NCI-H2171 (cell line): ENCODE measurements around the gene APOA4.
"Not testable (repeated sequence)": the region's sequence is repeated elsewhere in the genome, so short reads cannot be mapped to it uniquely, and the experiment has no call there.

Experiments used
- DNase-seq: peaks from one replicate; lab custom pipeline; 2025; lab: John Stamatoyannopoulos, UW

Gene APOA4

DNA sequence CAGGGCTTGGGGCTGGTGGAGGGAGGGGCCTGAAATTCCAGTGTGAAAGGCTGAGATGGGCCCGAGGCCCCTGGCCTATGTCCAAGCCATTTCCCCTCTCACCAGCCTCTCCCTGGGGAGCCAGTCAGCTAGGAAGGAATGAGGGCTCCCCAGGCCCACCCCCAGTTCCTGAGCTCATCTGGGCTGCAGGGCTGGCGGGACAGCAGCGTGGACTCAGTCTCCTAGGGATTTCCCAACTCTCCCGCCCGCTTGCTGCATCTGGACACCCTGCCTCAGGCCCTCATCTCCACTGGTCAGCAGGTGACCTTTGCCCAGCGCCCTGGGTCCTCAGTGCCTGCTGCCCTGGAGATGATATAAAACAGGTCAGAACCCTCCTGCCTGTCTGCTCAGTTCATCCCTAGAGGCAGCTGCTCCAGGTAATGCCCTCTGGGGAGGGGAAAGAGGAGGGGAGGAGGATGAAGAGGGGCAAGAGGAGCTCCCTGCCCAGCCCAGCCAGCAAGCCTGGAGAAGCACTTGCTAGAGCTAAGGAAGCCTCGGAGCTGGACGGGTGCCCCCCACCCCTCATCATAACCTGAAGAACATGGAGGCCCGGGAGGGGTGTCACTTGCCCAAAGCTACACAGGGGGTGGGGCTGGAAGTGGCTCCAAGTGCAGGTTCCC, 6.5 kb upstream of the APOA4 start, which contains the start of gene APOC3:
Gene APOC3, plus strand, starts transcription at position 383 of the 659 bp plus-strand sequence. CDS start 676 bp downstream, outside the sequence.
- DNase-seq: no peak

DNA sequence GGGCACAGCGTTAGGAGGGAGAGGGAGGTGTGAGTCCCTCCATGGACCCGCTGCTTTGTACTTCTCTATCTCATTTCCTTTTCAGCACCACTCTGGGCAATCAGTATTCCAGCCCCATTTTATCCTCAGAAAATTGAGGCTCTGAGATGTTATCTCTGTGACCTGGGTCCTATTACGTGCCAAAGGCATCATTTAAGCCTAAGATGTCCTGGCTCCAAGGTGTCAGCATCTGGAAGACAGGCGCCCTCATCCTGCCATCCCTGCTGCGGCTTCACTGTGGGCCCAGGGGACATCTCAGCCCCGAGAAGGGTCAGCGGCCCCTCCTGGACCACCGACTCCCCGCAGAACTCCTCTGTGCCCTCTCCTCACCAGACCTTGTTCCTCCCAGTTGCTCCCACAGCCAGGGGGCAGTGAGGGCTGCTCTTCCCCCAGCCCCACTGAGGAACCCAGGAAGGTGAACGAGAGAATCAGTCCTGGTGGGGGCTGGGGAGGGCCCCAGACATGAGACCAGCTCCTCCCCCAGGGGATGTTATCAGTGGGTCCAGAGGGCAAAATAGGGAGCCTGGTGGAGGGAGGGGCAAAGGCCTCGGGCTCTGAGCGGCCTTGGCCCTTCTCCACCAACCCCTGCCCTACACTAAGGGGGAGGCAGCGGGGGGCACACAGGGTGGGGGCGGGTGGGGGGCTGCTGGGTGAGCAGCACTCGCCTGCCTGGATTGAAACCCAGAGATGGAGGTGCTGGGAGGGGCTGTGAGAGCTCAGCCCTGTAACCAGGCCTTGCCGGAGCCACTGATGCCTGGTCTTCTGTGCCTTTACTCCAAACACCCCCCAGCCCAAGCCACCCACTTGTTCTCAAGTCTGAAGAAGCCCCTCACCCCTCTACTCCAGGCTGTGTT, 5.8 kb upstream of the APOA4 start:
- DNase-seq: no peak

DNA sequence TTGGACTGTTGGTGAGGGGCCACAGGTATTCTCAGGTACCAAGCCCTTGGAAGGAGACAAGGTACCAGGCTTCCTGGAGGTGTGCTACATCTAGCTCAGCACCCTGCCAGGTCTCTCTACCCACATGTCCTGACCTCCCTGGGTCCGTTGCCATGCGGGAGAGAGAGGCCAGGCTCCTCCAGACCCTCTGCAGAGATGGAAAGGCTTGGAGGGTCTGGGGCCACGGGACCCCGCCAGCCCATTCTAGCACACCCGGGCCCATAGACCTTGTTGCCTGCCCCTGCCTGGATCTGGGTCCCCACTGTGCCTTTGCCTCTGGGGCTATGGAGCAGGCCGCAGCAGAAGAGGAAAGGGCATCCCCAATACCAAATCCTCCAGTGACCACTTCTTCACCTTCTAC, 4.4 kb upstream of the APOA4 start:
- DNase-seq: no peak

DNA sequence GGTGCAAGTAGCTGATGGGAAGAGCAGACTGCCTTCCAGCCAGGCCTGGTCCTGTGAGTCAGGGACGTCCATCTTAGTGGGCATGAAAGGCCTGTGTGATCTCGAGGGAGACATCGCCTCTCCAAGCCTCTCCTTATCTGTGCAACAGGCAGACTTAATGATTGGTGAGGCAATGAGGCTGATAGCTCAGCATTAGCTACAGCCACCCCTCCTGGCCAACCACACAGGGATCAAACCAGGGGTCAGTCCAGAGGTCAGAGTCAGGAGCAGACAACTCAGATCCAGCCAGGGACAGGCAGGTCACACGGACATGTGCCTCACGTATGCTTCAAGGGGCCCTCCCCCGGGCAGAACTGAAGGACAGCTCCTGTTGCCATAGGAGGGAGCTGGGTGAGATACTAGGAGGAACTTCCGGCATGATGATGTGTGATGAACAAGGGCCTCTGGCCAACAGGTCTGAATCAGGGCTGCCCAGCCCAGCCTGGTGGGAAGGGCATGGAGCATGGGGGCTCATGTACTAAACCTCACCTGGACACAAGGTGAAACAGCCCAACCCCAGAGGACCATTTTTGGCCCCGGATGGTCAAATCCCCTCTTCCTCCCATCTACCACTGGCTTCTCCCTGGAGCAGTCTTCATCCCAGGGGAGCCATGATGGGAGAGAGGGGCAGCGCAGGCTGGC, 3.8 kb upstream of the APOA4 start:
- no peak for DNase-seq

DNA sequence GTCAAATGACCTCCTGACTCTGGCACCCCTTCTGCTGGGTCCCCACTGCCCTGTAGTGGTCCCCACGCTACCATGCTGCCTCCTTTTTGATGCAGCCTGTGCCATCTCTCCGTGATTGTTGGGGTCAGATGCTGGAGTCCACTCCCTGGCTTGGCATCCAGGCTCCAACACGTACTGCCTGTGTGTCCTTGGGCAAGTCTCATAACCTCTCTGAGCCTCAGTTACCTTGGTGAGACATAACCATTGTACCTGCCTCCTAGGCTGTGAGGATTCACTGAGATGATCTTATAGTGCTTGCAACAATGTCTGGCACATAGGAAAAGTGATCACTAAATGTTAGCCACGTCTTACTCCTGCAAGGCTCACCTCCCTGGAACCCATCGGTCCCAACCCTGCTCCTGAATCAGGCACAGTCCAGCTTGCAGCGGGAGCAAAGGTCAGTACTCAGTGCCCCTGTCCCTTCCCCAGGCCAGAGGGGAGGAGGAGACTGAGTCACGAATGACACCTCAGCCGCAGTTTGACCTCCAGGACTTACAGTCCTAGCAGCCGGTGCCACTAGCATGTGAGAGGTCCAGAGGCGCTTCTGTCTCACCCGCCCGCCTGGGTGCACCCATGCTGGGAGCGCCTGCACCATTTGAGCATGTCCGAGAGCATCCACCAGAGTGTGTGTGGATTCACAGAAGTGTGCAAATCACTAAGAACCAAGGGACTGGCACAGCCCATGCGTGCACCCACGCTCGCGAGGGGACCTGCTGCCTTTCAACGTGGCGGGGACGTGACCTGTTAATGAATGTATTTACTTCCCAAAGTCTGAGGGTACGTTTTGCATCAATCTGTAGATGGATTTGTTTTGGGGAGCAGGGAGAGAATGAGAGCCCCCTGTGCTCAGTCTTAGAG, 3.0 kb upstream of the APOA4 start:
- DNase-seq: no peak

DNA sequence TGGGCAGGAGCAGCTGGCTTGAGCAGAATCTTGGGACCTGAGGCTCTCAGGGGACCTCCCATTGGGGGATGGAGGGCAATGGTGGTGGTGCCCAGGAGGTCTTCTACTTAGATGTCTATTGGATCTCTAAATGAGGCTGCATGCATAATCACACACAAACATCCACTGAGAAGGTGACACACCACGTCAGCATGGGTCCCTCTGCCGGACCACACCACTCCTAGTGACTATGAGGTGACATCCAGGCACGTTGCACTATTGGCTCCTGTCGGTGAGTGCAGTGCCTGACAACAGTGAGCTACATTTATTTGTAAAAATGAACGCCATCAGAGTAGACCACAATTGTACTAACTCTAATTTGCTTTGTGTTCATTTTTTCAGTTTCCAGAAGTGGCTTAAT, 2.3 kb upstream of the APOA4 start:
- DNase-seq: no peak

DNA sequence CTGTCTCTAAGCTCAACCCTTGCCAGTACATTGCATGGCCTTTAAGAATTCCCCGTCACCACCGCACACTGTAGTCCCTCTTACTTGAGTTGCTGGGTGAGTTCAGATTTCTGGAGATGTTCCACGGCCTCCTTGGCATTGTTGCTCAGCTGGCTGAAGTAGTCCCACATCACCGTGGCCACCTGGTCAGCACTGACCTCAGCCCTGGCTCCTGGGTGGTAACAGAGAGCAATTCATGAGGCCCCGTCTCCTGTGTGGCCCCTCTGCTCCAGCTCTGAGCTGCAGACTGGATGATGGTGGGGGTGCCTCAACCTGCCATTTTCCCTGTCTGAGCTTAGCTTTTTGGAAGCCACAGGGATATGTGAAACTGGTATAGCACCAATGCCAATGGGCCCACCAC, 529 bp downstream of the APOA4 start:
- DNase-seq: no peak

DNA sequence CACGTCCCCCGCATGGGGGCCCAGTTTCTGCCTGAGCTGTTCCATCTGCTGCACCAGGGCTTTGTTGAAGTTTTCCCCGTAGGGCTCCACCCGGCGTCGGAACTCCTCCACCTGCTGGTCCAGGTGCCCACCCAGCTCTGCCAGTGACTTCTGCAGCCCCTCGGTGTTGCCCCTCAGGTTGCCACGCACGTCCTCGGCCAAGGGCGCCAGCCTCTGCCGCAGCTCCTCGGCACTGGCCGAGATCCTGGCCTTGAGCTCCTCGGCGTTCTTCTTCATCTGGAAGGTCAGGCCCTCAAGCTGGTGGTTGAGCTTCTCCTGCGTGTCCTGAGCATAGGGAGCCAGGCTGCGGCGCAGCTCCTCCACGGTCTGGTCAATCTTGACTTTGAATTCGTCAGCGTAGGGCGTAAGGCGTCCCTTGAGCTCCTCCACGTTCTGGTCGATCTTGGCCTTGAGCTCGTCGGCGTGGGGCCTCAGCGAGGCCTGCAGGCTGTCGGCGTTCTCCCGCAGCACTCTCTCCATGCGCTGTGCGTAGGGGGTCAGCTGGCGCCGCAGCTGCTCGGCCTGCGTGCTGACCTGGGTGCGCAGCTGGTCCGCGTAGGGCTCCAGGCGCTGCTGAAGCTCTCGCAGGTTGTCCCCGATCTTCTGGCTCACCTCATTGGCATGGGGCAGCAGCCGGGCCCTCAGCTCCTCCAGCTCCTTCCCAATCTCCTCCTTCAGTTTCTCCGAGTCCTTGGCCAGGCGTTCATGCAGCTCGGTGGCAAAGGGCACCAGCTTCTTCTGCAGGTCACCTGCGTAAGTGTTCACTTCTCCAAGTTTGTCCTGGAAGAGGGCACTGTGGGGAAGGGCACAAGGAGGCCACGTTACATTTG, 1.8 kb downstream of the APOA4 start:
- DNase-seq: no peak

DNA sequence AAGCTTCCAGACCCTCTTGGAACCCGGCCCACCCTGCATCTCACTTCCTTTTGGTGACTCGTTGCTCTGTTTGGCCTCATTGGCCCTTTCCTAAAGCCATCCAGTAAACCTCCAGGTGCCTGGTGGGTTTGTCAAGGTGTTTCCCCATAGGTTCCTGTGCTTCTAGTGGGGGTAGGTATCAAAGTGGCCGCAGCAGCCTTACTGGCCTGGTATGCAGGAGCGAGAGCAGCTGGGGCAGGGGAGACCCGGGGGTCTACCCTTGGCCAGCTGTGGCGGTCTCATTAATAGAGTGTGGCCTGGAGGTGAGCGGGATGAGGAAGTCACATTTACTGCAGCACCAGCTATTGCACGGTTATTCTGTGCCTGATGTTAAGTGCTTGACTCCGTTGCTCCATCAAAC, 4.1 kb downstream of the APOA4 start:
- DNase-seq: no peak

DNA sequence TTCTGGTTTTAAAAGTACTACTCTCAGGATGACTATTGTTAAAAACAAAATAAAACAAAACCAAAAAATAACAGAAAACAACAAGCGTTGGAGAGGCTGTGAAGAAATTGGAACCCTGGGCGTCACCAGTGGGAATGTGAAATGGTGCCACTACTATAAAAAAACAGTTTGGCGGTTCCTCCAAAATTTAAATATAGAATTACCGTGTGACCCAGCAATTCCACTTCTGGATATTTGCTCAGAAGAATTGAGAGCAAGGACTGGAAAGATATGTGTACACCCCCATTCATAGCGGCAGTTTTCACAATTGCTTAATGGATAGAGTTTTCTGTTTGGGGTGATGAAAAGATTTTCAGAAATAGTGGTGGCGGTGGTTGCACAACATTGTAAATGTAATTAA, 8.6 kb downstream of the APOA4 start:
- DNase-seq: no peak

DNA sequence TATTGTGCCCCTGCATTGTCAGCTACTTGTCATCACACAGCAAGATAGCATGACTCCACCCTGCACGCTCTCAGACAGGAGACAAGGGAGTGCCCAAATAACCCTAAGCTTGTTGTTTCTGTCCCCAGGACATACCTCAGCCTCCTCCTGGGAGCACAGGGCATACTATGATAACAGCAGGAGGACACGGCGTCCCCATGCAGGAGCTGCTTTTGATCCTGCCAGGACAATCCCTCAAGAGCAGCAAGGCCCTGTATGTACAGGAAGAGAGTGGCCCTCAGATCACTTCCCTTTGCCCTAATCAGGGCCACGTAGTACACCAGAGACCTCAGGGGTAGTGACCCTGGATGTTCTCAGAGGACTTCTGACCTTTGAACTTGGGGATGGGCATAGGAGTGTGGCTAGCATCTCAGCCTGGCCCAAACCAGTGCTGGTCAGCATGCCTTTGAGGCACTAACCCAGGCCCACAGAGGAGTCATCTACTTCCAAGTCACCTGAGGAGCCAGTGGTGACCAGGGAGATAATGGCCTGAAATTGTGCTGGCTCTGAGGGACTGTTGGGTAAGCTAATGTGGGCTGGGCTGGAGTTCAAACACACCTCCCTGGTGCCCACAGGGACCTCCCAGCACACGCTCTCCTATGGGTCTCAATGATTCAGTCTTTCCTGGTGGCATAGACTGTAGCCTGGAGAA, 9.2 kb downstream of the APOA4 start:
- no peak for DNase-seq

DNA sequence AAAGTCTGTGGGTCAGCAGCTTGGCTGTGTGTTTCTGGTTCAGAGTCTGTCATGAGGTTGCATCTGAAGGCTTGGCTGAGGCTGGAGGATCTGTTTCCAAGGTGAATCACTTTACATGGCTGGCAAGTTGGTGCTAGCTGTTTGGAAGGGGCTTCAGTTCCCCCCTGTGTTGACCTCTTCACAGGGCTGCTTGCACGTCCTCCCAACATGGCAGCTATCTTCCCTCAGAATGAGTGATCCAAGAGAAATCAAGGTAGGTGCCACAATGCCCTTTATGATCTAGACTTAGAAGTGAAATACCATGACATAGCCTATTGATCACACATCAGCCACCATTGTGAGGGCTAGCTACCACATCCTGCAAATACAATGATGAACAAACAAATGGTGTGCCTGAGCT, 9.9 kb downstream of the APOA4 start:
- no peak for DNase-seq

DNA sequence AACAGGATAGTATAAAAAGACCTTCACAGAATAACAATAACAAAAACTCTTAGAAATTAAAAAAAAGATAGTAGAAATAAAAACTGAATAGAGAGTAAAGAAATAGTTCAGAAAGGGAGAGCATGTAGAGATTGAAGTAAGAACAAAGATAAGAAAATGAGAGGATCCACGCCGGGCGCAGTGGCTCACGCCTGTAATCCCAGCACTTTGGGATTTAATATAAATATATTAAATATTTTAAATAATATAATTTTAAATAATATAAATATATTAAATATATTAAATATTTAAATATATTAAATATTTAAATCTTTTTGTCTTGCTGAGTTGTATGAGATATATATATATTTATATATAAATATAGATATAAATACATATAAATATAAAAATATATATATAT, 11.0 kb downstream of the APOA4 start:
- no peak for DNase-seq

DNA sequence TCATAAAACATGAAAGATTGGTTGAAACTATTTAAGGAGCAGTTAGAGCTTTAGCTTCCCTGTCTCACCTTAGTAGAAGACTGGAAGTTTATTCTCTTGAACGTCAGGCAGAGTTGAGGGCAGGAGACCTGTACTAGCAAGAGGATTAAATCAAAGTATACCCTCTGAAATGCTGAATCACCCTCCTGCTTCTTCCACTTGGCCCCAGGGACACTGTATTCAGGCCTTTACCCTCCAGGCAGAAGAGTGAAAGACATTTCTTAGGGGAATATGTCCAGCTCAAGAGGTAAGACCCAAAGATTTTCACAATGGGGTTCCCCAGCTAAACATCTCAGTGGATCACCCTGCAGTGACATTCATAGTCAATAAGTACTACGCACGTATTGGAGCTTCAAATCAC, 11.9 kb downstream of the APOA4 start:
- no peak for DNase-seq

DNA sequence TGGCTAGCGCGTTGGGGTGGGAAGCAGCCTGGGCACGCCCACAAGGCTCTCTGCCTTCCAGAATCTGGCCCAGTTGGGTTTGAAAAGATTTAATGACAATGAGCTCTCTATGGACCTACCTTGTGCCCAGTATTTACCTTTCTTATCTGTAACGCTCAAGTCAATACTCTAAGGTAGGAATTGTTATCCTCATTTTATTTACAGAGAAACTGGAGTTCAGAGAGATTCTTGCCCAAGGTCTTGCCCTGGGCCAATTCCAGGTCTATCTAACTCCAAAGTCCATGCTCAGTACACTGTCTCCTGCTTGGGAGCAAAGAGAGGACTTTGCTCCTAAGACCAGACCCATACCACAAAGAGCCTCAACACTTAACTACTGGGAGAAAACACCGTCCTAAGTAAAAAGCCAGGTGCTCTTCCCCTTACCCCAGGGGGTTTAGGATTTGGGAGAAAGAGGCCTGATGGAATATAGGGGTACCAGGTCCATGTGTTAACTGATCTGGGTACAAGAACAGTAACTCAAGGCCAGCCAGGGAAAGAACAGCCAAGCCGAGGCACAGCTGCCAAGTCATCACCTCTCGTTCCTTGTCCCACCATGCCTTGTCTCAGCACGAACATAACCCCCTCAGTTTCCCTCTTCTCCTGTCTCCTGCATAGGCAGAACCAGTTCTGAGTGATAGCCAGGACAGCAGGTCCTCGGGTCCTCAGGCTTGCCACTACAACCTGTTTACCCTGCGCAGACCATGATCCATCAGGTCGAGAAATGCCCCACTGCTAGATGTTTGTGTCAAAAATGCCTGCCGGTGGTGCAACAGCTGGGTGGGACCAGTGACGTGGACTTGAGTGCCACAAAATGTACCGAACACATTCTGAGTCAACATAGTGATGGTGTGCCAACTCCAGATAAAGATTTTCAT, 14.6 kb downstream of the APOA4 start:
- DNase-seq: no peak

DNA sequence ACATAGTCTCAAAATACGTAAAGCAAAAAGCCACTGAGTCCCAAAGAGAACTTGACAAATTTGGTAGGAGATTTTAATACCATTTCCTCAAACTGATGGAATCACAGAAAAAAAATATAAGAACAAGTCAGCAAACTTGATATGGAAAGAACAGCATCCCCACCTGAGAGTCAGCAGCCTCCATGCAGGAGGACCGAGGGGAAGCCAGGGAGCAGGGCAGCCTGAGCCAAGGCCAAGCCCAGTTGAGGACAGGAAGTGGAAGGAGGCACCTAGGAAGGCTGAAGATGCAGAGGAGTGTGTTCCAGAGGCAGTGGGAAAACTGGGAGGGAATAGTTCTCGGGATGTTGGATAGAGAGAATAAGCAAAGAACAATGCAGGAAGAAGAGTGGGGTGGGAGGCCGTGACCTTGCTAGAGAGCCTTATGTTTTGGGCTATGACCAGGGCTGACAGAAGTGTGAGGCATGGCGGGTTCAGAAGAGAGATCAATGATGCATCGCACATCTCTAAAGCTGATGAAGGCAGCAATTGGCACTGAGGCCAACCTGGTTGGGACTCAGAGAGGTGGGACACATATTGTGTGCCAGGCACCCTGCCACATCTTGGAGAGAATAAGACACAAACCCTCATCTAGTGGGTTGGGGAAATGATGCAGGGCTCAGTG, 15.4 kb downstream of the APOA4 start:
- DNase-seq: no peak

DNA sequence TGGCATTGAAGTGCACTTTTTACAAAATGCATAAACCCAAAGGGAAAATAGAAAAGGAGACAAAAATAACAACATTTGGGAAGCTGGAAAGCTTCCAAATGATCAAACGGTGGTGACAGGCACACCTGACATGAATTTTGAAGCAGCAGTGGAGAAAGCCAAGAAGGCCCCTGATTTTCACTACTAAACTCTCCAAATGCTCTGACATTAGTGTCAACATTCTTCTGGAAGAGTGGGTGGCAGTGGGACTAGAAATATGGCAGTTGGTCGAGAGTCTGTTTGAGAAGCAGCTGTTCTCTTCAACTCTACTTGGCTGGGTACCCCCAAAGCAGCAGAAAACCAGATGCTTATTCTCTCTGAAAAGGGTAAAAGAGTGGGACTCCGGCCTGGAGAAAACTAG, 19.1 kb downstream of the APOA4 start:
- DNase-seq: no peak

DNA sequence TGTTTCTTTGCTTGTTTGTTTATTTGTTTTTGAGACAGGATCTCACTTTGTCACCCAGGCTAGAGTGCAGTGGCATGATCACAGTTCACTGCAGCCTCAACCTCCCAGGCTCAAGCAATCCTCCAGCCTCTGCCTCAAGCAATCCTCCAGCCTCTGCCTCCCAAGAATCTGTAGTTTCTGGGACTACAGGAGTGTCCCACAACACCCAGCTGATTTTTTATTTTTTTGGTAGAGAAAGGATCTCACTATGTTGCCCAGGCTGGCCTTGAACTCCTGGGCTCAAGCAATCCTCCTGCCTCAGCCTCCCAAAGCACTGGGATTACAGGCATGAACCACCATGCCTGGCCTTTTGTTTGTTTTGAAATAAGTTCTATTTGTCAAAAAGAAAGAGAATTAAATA, 21.4 kb downstream of the APOA4 start:
- not testable (repeated sequence) for DNase-seq

DNA sequence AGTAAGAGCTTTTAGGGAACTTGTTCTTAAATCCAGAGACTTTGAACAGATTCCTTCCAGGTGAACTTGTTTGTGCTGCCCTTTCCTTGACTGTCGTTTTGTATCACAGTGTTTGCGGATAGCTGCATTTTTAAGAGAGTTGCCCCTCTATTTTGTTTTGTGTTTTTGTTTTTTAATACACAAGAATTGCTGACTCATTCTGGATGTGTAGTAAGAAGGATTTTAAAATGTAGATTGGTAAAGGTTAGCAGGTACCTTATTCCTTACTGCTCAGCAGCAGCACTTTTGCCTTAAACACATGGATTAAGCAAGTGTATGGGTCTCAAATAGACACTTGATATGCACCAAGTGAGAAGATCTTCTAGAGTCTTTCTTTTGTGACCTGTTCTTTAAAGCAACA, 22.5 kb downstream of the APOA4 start:
- DNase-seq: no peak
